Amygdala (tissue), 56 donors: Measurements from ENCODE around the gene FCHSD1.
"Not testable (repeated sequence)": the region's sequence is repeated elsewhere in the genome, so short reads cannot be mapped to it uniquely, and the experiment has no call there.

ENCODE experiments used
- DNase-seq, 56 donors: peaks; one replicate each; lab custom pipeline; 2025; lab: John Stamatoyannopoulos, UW

The FCHSD1 gene

GRCh38 chr5:141618804-141619554 is 32.2 kb downstream of the FCHSD1 start, which contains the start of gene DIAPH1:
Gene DIAPH1, minus strand, starts transcription at chr5:141619000. Its CDS starts 86 bp downstream, at chr5:141618914.
- DNase-seq: peak in 55 of 56 donors; percentile 36 to 96 (median 80)

GRCh38 chr5:141618030-141618803 is 33.0 kb downstream of the FCHSD1 start:
- DNase-seq: peak in 5 of 56 donors; percentile 16 to 40 (median 34)

DNA sequence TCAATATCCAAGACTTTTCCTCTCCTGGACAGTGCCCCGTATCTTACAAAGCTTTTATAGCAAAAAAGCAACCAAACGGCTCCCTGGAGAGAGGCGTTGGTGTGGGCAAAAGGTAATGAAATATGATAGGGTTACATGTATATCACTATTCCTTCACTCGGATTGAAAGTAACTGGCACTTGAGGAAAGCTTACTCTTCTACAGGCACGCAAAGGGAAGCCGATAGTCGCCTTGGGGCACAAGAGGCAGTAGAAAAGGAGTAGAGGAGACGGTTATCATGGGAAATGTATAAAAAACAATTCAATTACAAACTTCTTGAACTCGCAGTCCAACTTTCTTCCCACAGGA is 33.6 kb downstream of the FCHSD1 start:
- DNase-seq: no peak

- no peak for DNase-seq
Observed at GRCh38 chr5:141617128-141617527, 34.1 kb downstream of the FCHSD1 start.

- DNase-seq: no peak
Observed at GRCh38 chr5:141615991-141616720, 35.1 kb downstream of the FCHSD1 start.

- no peak for DNase-seq
Observed at GRCh38 chr5:141613344-141613743, 37.9 kb downstream of the FCHSD1 start.

GRCh38 chr5:141611289-141611688 is 39.9 kb downstream of the FCHSD1 start:
- DNase-seq: no peak

- not testable (repeated sequence) for DNase-seq
Observed at GRCh38 chr5:141609921-141610320, 41.3 kb downstream of the FCHSD1 start.

GRCh38 chr5:141609044-141609443 is 42.2 kb downstream of the FCHSD1 start:
- no peak for DNase-seq

GRCh38 chr5:141608557-141608956 is 42.7 kb downstream of the FCHSD1 start:
- no peak for DNase-seq

DNA sequence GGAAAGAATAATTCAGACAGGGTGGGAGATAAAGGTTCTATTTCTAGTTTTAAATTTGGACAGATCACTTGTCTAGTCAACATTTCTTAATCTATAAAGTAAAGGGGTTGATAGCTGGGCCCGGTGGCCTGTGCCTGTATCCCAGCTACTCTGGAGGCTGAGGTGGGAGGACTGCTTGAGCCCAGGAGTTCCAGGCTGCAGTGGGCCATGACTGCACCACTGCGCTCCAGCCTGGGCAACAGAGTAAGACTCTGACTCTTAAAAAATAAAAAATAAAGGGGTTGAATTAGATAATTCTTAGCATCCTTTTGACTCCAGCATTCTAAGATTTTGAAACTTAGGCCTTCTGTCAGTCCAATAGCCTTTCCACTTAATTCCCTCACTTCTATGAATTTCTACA is 43.2 kb downstream of the FCHSD1 start:
- no peak for DNase-seq

DNA sequence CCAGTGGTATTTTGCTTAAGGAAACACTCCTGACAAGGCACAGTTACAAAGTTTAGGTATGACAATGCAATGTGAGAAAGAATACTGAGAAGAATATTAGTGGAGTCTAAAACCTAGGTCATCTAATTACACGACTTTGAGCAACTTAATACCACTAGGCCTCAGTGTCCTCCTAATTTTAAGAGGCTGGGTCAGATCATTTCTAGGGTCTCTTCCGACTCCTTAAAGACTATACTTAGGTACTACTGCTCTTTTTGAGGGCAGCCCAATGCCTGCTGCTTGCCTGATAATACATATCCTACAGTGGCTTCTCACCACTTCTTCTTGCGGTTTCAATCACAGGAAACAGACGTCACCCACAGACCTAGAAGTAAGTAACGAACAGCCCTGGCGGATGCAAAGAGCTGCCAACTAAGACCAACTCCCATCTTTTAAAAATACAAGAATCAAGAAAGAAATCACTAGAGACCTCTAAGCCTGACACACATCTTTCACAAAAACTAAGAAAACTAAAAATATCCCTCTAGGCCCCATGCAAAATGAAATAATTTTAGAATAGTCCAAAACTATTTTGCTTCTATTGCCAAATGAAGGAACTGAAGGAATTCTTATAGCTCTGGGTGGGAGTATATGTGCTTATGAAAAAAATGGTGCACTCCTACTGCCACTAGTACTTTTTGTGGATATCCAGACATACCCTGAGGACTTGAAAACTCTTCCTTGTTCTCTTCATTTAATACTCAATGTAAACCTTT is 45.5 kb downstream of the FCHSD1 start:
- DNase-seq: peak in 8 of 56 donors; percentile 2 to 58 (median 10)

GRCh38 chr5:141603923-141604717 is 47.1 kb downstream of the FCHSD1 start:
- DNase-seq: no peak

- DNase-seq: no peak
Observed at GRCh38 chr5:141602606-141603005, 48.6 kb downstream of the FCHSD1 start.

- DNase-seq: no peak
Observed at GRCh38 chr5:141598391-141599345, 52.5 kb downstream of the FCHSD1 start.

- DNase-seq: no peak
Observed at GRCh38 chr5:141597814-141598213, 53.4 kb downstream of the FCHSD1 start.

DNA sequence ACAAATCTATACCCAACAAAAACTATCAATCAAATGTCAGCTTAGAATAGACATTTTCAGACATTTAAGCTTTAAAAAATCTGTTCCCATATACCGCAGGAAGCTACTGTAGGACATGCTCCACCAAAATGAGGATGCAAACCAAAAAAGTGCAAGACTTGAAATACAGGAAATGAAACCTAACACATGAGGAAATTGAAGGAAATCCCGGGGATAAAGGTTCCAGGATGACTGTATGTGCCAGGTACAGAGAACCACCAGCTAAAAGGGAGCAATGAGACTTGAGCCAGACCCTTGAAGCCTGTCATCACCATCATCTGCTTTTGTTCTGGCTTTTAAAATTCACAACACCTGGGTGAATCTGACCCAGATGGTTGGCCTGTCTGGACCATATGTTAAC is 53.8 kb downstream of the FCHSD1 start:
- DNase-seq: no peak

DNA sequence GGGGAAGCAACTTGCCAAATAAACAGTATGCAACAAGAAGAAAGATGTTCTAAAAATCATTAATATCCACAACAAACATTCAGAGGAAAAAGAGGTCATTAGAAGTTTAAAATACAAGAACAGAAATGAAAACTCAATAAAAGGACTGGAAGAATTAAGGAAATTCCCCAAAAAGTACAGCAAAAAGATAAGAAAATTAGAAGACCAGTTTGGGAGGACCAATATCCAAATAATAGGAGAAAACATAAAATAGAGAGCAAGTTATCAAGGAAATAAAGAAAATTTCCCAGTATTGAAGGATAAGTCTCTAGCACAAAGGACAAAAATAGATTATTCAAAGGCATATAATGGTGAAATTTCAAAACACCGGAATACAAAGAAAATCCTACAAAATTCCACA is 54.4 kb downstream of the FCHSD1 start:
- no peak for DNase-seq
